Measurements from ENCODE around the gene GLA.

- TF ChIP-seq CTCF (IDR thresholded peaks at IDR 0.05) (no peak), EZH2 (IDR thresholded peaks at IDR 0.05) (no peak)
These were observed 21.2 kb downstream of the GLA start for GRCh38 chrX:101386542-101386885.
